Measurements from ENCODE around the gene PRICKLE2.

DNA sequence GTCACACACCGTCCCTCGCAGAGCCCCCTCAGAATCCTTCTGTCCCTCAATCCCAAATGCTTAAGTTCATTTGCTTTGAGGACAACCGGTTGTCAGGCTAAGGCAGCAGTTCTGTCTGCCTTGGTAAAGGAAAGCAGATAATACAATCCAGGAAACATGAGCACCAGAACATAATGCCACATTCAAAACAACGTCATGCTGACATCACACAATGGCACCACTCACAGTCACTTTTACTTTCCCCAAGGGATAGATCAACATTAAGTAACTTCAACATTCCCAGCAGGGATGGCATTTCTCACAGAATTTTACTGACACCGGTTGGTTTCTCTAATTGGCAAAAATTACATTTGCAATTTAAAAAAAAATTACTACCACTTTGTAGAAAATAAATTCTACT is 127.3 kb downstream of the PRICKLE2 start:
- no peak for TF ChIP-seq ZNF8 (CRISPR knock-in tag; IDR thresholded peaks at IDR 0.05)
- no peak for TF ChIP-seq ZNF565 (CRISPR knock-in tag; conservative IDR thresholded peaks at IDR 0.05; ENCODE audit: low read depth)
- no peak for TF ChIP-seq CSDC2 (CRISPR knock-in tag; IDR thresholded peaks at IDR 0.05)
- no peak for TF ChIP-seq RARB (CRISPR knock-in tag; IDR thresholded peaks at IDR 0.05)

Measured in SK-N-SH treated with all-trans-retinoic acid at 6 μM for 48 hours (cell line).